ENCODE results near the gene SMARCD1.

SMARCD1 gene

DNA sequence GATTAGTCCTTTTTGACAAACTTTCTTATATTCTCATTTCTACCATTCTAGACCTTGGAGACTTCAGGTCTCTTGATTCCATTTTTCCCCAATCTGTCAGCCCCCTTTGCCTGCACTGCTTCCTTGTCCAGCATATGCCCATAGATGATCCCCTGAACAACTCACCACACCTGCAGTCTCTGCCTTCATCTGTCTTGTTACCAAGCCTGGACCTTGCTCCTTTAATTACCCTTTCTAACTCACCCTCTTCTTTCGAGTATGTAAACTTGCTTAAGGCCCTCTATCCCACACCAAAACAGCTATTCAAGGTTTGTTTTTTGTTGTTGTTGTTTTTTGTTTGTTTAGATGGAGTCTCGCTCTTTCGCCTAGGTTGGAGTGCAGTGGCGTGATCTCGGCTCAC lies 36.5 kb downstream of the SMARCD1 start:
- Histone ChIP-seq H3K4me3 (IDR thresholded peaks at IDR 0.05; ENCODE audit: insufficient read depth, low read depth, low read length) (no peak overlapping the region), H3K79me2 (ENCODE audit: insufficient read depth, low read depth) (peaks cover 7% of the 10 kb centered on the region), H3K4me2 (no peak overlapping the region), H3K36me3 (ENCODE audit: insufficient read depth) (no peaks in the 10 kb centered on the region; the same call in 1 of the 2 replicates), H3K9ac (no peak overlapping the region), H2AFZ (ENCODE audit: low read depth) (no peak overlapping the region), H4K20me1 (ENCODE audit: insufficient read depth) (no peaks in the 10 kb centered on the region), H3K27me3 (ENCODE audit: insufficient read depth, low read depth) (no peaks in the 10 kb centered on the region), H3K27ac (no peak overlapping the region), H3K4me1 (ENCODE audit: low read depth, poor library complexity, severe bottlenecking) (no peaks in the 10 kb centered on the region)
- TF ChIP-seq, protein P1, sequence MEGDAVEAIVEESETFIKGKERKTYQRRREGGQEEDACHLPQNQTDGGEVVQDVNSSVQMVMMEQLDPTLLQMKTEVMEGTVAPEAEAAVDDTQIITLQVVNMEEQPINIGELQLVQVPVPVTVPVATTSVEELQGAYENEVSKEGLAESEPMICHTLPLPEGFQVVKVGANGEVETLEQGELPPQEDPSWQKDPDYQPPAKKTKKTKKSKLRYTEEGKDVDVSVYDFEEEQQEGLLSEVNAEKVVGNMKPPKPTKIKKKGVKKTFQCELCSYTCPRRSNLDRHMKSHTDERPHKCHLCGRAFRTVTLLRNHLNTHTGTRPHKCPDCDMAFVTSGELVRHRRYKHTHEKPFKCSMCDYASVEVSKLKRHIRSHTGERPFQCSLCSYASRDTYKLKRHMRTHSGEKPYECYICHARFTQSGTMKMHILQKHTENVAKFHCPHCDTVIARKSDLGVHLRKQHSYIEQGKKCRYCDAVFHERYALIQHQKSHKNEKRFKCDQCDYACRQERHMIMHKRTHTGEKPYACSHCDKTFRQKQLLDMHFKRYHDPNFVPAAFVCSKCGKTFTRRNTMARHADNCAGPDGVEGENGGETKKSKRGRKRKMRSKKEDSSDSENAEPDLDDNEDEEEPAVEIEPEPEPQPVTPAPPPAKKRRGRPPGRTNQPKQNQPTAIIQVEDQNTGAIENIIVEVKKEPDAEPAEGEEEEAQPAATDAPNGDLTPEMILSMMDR (conservative IDR thresholded peaks at IDR 0.05; ENCODE audit: low read depth, low read length) = no peak

DNA sequence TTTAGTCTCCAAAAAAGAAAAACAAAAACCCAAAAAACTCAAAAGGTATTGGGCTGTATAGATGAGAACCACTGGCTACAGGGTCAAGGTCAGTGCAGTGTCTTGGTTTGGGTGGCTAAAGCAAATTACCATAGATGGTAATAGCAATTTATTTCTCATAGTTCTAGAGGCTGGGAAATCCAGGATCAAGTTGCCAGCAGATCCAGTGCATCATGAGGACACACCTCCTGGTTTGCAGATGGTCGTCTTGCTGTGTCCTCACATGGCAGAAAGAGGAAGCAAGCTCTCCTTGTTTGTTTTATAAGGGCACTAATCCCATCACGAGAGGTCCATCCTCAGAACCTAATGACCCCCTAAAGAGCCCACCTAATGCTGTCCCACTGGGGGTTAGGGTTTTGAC lies 38.1 kb downstream of the SMARCD1 start:
- TF ChIP-seq, protein P1 (conservative IDR thresholded peaks at IDR 0.05; ENCODE audit: low read depth, low read length) = no peak
- no peak overlapping the region for H3K4me3 ChIP-seq (IDR thresholded peaks at IDR 0.05; ENCODE audit: insufficient read depth, low read depth, low read length)
- no peaks in the 10 kb centered on the region for H3K27me3 ChIP-seq (ENCODE audit: insufficient read depth, low read depth)
- H4K20me1 ChIP-seq (ENCODE audit: insufficient read depth) = no peaks in the 10 kb centered on the region
- no peaks in the 10 kb centered on the region; the same call in 1 of the 2 replicates for H3K36me3 ChIP-seq (ENCODE audit: insufficient read depth)
- no peak overlapping the region for H3K9ac ChIP-seq
- no peaks in the 10 kb centered on the region for H3K4me1 ChIP-seq (ENCODE audit: low read depth, poor library complexity, severe bottlenecking)
- H3K4me2 ChIP-seq = no peak overlapping the region
- H2AFZ ChIP-seq (ENCODE audit: low read depth) = no peak overlapping the region
- H3K79me2 ChIP-seq (ENCODE audit: insufficient read depth, low read depth) = no peaks in the 10 kb centered on the region
- no peak overlapping the region for H3K27ac ChIP-seq

DNA sequence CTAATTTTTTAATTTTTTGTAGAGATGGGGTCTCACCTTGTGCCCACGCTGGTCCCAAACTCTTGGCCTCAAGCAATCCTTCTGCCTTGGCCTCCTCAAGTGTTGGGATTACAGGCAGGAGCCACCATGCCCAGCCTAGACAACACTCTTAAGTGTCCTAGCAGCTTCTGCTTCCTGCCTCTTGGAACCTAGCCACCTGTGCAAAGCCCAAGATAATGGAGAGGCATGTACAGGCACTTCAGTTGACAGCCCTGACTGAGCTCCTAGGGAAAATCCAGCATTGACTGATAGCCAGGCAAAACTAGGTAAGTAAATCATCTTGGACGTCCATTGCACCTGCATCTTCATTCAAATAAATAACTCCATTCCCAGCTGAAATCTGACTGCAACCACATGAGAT lies 42.4 kb downstream of the SMARCD1 start:
- Histone ChIP-seq H3K4me1 (ENCODE audit: low read depth, poor library complexity, severe bottlenecking) (no peaks in the 10 kb centered on the region), H3K27me3 (ENCODE audit: insufficient read depth, low read depth) (no peaks in the 10 kb centered on the region), H3K36me3 (ENCODE audit: insufficient read depth) (peaks cover 7% of the 10 kb centered on the region), H2AFZ (ENCODE audit: low read depth) (no peak overlapping the region), H3K4me2 (no peak overlapping the region), H3K4me3 (IDR thresholded peaks at IDR 0.05; ENCODE audit: insufficient read depth, low read depth, low read length) (no peak overlapping the region), H3K9ac (no peak overlapping the region), H4K20me1 (ENCODE audit: insufficient read depth) (no peaks in the 10 kb centered on the region), H3K27ac (no peak overlapping the region), H3K79me2 (ENCODE audit: insufficient read depth, low read depth) (no peaks in the 10 kb centered on the region)
- TF ChIP-seq, protein P1 (conservative IDR thresholded peaks at IDR 0.05; ENCODE audit: low read depth, low read length) = no peak

DNA sequence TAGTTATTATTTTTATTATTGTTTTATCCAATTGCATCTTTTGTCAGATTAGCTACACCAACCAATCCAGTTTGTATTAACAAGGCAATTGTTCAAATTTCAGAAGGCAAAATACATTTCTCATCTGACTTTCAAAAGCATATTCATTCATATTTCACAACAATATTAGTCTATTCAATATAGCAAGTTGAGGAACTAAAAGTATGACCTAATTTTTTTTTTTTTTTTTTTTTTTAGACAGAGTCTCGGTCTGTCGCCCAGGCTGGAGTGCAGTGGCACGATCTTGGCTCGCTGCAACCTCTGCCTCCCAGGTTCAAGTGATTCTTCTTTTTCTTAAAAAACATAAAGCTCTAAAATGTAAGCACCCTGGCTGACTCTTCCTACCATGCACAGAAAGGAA lies 44.1 kb downstream of the SMARCD1 start:
- H2AFZ ChIP-seq (ENCODE audit: low read depth) = no peak overlapping the region
- TF ChIP-seq, protein P1 (conservative IDR thresholded peaks at IDR 0.05; ENCODE audit: low read depth, low read length) = no peak
- H3K27ac ChIP-seq = no peak overlapping the region
- no peaks in the 10 kb centered on the region for H3K4me1 ChIP-seq (ENCODE audit: low read depth, poor library complexity, severe bottlenecking)
- no peaks in the 10 kb centered on the region for H3K79me2 ChIP-seq (ENCODE audit: insufficient read depth, low read depth)
- no peaks in the 10 kb centered on the region for H4K20me1 ChIP-seq (ENCODE audit: insufficient read depth)
- peaks cover 7% of the 10 kb centered on the region for H3K36me3 ChIP-seq (ENCODE audit: insufficient read depth)
- no peak overlapping the region for H3K4me2 ChIP-seq
- no peak overlapping the region for H3K9ac ChIP-seq
- H3K27me3 ChIP-seq (ENCODE audit: insufficient read depth, low read depth) = no peaks in the 10 kb centered on the region
- H3K4me3 ChIP-seq (IDR thresholded peaks at IDR 0.05; ENCODE audit: insufficient read depth, low read depth, low read length) = no peak overlapping the region
